Activated naive CD4-positive, alpha-beta T cell treated with anti-CD3 and anti-CD28 coated beads, Interleukin-2, amount 10 ng/mL, durations not matched to agents 7 days and 5 days (primary cell): ENCODE data around the gene GALNT2.

Source experiments
- CTCF ChIA-PET: fragments of 350-600 bp; sonication (Branson Sonifier 250); formaldehyde crosslinking; loops from one replicate; lab custom pipeline; 2021; ENCODE audit warnings: antibody characterized with exemption; lab: Charles Lee
- DNase-seq: peaks from one replicate; pipeline ENCODE4 v3.0.0-alpha.2; 2020
- H3K27ac Mint-ChIP-seq: one replicate; pipeline ENCODE4 v1.8.0; 2021; ENCODE audit warnings: mild to moderate bottlenecking, moderate library complexity, mixed read lengths
- H3K27me3 Mint-ChIP-seq: one replicate; pipeline ENCODE4 v1.8.0; 2021; ENCODE audit warnings: mild to moderate bottlenecking, mixed read lengths
- H3K36me3 Mint-ChIP-seq: one replicate; pipeline ENCODE4 v1.8.0; 2021; ENCODE audit warnings: mixed read lengths
- H3K4me1 Mint-ChIP-seq: one replicate; pipeline ENCODE4 v1.8.0; 2021; ENCODE audit warnings: mixed read lengths
- H3K4me3 Mint-ChIP-seq: one replicate; pipeline ENCODE4 v1.8.0; 2021; ENCODE audit warnings: mild to moderate bottlenecking, moderate library complexity, mixed read lengths
- H3K9me3 Mint-ChIP-seq: one replicate; pipeline ENCODE4 v1.8.0; 2021; ENCODE audit warnings: mixed read lengths

GALNT2 gene

DNA sequence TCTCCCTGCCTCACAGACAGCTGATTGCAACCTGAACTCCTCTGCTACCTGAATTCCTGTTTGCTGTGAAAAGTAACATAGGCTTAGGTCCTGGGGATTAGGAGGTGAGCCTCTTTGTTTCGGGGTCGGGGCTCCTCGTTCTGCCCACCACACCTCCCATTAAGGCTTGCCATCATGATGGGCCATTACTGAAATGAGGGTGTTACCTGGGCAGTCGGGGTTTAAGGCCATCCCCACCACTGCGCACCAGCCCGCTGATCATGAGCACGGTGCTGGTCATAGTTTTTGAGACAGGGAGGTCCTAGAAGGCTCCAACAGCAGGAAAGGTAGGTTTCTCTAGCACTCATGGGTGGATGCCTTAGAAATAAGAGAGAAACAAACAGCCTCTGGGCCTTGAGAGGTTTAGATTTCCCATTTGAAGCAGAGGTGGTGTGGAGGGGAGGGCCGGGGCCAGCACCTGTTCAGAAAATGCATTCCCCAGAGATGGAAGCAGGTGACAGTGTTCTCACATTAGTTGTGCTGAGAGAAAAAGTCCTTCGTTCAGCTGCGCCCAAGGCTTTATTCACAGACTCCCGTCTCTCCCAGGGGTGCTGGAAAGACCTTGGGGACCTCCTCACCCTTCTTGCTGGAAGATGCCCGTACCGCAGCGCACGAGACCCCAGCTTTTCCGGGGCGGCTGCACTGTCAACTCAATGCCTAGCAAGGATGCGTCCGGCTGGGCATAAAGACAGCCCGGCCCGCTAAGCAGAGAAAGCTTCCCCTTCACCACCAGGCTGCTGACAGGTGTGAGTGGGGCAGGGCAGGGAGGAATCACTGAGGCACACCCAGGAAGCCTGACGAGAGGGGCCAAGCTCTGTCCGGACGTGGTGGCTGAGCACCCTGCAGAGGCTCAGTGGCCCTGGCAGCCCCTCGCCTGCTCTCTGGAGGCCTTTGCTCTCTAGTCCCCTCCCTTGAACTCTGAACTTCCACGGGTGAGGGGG is 233.6 kb downstream of the GALNT2 start:
- no peak for DNase-seq
- Mint-ChIP-seq H3K9me3 (no peaks in the 10 kb centered on the region), H3K4me3 (no peak overlapping the region), H3K27me3 (peaks cover 20% of the 10 kb centered on the region), H3K36me3 (no peaks in the 10 kb centered on the region), H3K4me1 (peaks cover 8% of the 10 kb centered on the region), H3K27ac (no peak overlapping the region)
- CTCF ChIA-PET = no interaction called here

DNA sequence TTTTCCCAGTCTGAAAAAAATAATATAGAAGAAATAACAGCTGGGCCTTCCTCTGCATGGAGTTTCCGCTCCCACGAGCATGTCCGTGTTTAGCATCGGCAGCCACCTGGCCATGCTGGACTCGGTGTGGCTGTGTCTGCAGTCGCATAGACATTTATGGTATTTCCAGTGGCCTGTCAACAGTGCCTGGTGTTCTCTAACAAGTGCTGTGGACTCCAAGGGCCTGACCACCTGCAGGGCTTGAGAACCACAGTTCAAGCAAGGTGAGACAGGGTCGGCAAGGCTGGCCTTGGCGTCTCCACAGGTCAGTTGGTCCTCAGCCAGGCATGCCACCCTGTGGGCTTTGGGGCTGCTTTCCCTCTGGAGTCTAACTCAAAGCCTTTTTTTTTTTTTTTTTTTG is 234.3 kb downstream of the GALNT2 start:
- H3K27me3 Mint-ChIP-seq = peaks cover 14% of the 10 kb centered on the region
- H3K36me3 Mint-ChIP-seq = no peaks in the 10 kb centered on the region
- no peak overlapping the region for H3K4me3 Mint-ChIP-seq
- DNase-seq = no peak
- H3K4me1 Mint-ChIP-seq = peaks cover 11% of the 10 kb centered on the region
- CTCF ChIA-PET = no interaction called here
- no peak overlapping the region for H3K27ac Mint-ChIP-seq
- no peaks in the 10 kb centered on the region for H3K9me3 Mint-ChIP-seq

DNA sequence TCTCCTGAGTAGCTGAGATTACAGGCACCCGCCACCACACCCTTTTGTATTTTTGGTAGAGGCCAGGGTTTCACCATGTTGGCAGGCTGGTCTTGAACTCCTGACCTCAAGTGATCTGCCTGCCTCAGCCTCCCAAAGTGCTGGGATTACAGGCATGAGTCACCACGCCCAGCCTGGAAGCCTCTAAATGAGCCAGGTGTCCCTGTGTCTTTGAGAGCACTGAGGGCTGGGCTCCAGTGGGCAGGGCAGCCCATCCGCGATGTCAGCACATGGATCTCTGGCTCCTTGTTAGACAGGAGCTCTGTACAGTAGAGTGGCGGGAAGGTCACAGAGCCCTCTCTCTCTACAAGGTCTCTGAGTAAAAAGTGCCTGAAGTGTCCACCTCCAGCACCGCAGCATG is 234.8 kb downstream of the GALNT2 start:
- CTCF ChIA-PET = interaction anchor here (0.5 to 1.8 kb wide), 3 partner anchors 641 to 1045 kb away, joined by 3 to 5 read pairs (median 3); no protein-coding TSS in a partner anchor
- no peak for DNase-seq
- peaks cover 14% of the 10 kb centered on the region for H3K27me3 Mint-ChIP-seq
- H3K4me1 Mint-ChIP-seq = peaks cover 11% of the 10 kb centered on the region
- H3K36me3 Mint-ChIP-seq = no peaks in the 10 kb centered on the region
- no peak overlapping the region for H3K4me3 Mint-ChIP-seq
- H3K27ac Mint-ChIP-seq = no peak overlapping the region
- H3K9me3 Mint-ChIP-seq = no peaks in the 10 kb centered on the region

GRCh38 chr1:230303069-230303468 is 236.0 kb downstream of the GALNT2 start:
- CTCF ChIA-PET = interaction anchor here (1.1 to 1.8 kb wide), 2 partner anchors 8 to 642 kb away, joined by 4 to 5 read pairs; no protein-coding TSS in a partner anchor
- no peak for DNase-seq
- H3K4me1 Mint-ChIP-seq = peaks cover 11% of the 10 kb centered on the region
- H3K36me3 Mint-ChIP-seq = no peaks in the 10 kb centered on the region
- H3K27me3 Mint-ChIP-seq = peaks cover 14% of the 10 kb centered on the region
- no peak overlapping the region for H3K27ac Mint-ChIP-seq
- no peak overlapping the region for H3K4me3 Mint-ChIP-seq
- H3K9me3 Mint-ChIP-seq = no peaks in the 10 kb centered on the region

GRCh38 chr1:230303822-230304221 is 236.8 kb downstream of the GALNT2 start:
- H3K27me3 Mint-ChIP-seq = peaks cover 14% of the 10 kb centered on the region
- CTCF ChIA-PET = interaction anchor here (1.5 kb wide), 1 partner anchor 26 kb away, joined by 4 read pairs; no protein-coding TSS in a partner anchor
- H3K36me3 Mint-ChIP-seq = no peaks in the 10 kb centered on the region
- H3K4me3 Mint-ChIP-seq = no peak overlapping the region
- DNase-seq = no peak
- no peak overlapping the region for H3K27ac Mint-ChIP-seq
- peaks cover 11% of the 10 kb centered on the region for H3K4me1 Mint-ChIP-seq
- H3K9me3 Mint-ChIP-seq = no peaks in the 10 kb centered on the region

GRCh38 chr1:230306169-230306568 is 239.1 kb downstream of the GALNT2 start:
- no peaks in the 10 kb centered on the region for H3K36me3 Mint-ChIP-seq
- peak; percentile 44 for DNase-seq

DNA sequence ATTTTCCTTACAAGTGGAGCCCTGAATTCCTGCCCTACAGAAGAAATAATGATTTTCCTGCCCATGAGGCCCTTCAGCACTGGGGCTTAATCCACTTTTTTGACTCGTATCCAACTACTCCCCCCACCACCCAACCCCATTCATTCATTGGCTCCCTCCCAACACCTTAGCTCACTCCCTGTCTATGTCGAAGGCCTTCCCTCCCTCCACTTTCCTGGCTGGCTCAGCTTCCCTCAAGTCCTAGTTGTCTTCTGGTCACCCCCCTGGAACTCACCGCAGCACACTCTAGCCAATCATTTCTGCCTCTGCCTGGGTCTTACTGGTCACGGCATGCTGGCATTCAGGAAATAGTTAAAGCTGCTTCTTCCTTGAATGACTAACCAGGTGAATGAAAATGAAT is 240.2 kb downstream of the GALNT2 start:
- peaks cover 13% of the 10 kb centered on the region for H3K27me3 Mint-ChIP-seq
- no peak overlapping the region for H3K4me3 Mint-ChIP-seq
- DNase-seq = no peak
- H3K4me1 Mint-ChIP-seq = peaks cover 13% of the 10 kb centered on the region
- H3K27ac Mint-ChIP-seq = no peak overlapping the region
- H3K36me3 Mint-ChIP-seq = no peaks in the 10 kb centered on the region
- CTCF ChIA-PET = no interaction called here
- H3K9me3 Mint-ChIP-seq = no peaks in the 10 kb centered on the region

More at GRCh38 chr1:230306169-230306568, 239.1 kb downstream of the GALNT2 start:
- CTCF ChIA-PET = interaction anchor here (0.6 to 2.2 kb wide), 12 partner anchors 9 to 1051 kb away, joined by 3 to 10 read pairs (median 3); no protein-coding TSS in a partner anchor
- Mint-ChIP-seq H3K4me3 (no peak overlapping the region), H3K27ac (no peak overlapping the region), H3K27me3 (peaks cover 20% of the 10 kb centered on the region), H3K9me3 (no peaks in the 10 kb centered on the region), H3K4me1 (peaks cover 13% of the 10 kb centered on the region)

- no peaks in the 10 kb centered on the region for H3K36me3 Mint-ChIP-seq
- peaks cover 10% of the 10 kb centered on the region for H3K27me3 Mint-ChIP-seq
- H3K4me3 Mint-ChIP-seq = no peak overlapping the region
- peaks cover 13% of the 10 kb centered on the region for H3K4me1 Mint-ChIP-seq
- no peak overlapping the region for H3K27ac Mint-ChIP-seq
- DNase-seq = no peak
- CTCF ChIA-PET = interaction anchor here (0.8 to 1.4 kb wide), 2 partner anchors 615 to 647 kb away, joined by 3 read pairs; no protein-coding TSS in a partner anchor
- no peaks in the 10 kb centered on the region for H3K9me3 Mint-ChIP-seq
Measured at GRCh38 chr1:230308039-230308438, 241.0 kb downstream of the GALNT2 start.

- no peak overlapping the region for H3K4me3 Mint-ChIP-seq
- H3K27ac Mint-ChIP-seq = no peak overlapping the region
- peaks cover 8% of the 10 kb centered on the region for H3K4me1 Mint-ChIP-seq
- H3K36me3 Mint-ChIP-seq = no peaks in the 10 kb centered on the region
- H3K9me3 Mint-ChIP-seq = no peaks in the 10 kb centered on the region
- DNase-seq = no peak
- CTCF ChIA-PET = interaction anchor here (1.4 to 1.8 kb wide), 3 partner anchors 615 to 1054 kb away, joined by 3 to 8 read pairs (median 5); no protein-coding TSS in a partner anchor
- H3K27me3 Mint-ChIP-seq = peaks cover 14% of the 10 kb centered on the region
Measured at GRCh38 chr1:230308821-230309220, 241.8 kb downstream of the GALNT2 start.

DNA sequence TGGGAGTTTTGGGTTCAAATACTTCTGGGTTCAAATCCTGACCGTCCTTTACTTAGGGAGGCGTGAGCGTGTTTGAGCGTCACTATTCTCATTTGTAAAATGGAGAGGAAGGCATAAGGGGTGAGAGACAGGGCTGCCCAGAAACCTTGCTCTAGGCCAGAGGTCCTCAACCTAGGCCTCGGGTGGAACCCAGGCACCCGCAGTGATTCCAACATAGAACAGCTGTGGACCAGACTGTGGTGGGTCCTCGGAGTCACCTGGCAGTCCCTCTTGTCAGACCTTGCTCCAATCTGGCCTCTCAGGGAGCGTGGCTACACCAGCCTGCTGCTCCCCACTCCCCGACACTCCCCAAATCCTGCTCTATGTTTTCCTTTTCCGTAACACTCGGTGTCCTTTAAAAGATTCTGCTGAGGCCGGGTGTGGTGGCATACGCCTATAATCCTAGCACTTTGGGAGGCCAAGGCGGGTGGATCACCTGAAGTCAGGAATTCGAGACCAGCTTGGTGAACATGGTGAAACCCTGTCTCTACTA is 242.7 kb downstream of the GALNT2 start:
- H3K36me3 Mint-ChIP-seq = no peaks in the 10 kb centered on the region
- CTCF ChIA-PET = interaction anchor here (1.2 to 1.8 kb wide), 4 partner anchors 616 to 1055 kb away, joined by 3 to 8 read pairs (median 4); no protein-coding TSS in a partner anchor
- H3K27ac Mint-ChIP-seq = no peak overlapping the region
- peaks cover 18% of the 10 kb centered on the region for H3K27me3 Mint-ChIP-seq
- H3K9me3 Mint-ChIP-seq = no peaks in the 10 kb centered on the region
- H3K4me3 Mint-ChIP-seq = no peak overlapping the region
- peaks cover 5% of the 10 kb centered on the region for H3K4me1 Mint-ChIP-seq
- no peak for DNase-seq

- Mint-ChIP-seq H3K4me3 (no peak overlapping the region), H3K9me3 (no peaks in the 10 kb centered on the region), H3K4me1 (peaks cover 5% of the 10 kb centered on the region), H3K36me3 (no peaks in the 10 kb centered on the region), H3K27ac (no peak overlapping the region), H3K27me3 (peaks cover 22% of the 10 kb centered on the region)
- peak; percentile 74 for DNase-seq
- CTCF ChIA-PET = interaction anchor here (0.6 to 1.8 kb wide), 5 partner anchors 8 to 654 kb away, joined by 3 to 8 read pairs (median 4); no protein-coding TSS in a partner anchor
Measured at GRCh38 chr1:230310381-230311163, 243.5 kb downstream of the GALNT2 start.

DNA sequence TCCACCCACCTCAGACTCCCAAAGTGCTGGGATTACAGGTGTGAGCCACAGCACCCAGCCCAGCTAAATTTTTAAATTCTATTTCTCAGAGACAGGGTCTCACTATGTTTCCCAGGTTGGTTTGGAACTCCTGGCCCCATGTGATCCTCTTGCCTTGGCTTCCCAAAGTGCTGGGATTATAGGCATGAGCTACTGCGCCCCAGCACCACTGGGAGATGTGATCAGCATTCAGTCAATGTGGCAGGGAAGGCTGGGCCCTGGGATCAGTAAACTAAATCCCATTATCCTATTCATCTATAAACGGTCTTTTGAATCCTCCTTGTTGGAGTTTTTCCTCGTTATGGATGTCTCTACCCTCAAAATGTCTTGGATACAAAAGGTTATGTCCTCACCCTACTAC is 245.6 kb downstream of the GALNT2 start:
- no peaks in the 10 kb centered on the region for H3K36me3 Mint-ChIP-seq
- no peak overlapping the region for H3K4me3 Mint-ChIP-seq
- peaks cover 2% of the 10 kb centered on the region for H3K4me1 Mint-ChIP-seq
- no peak for DNase-seq
- CTCF ChIA-PET = interaction anchor here (1.7 kb wide), 1 partner anchor 651 kb away, joined by 16 read pairs; no protein-coding TSS in a partner anchor
- no peak overlapping the region for H3K27ac Mint-ChIP-seq
- no peaks in the 10 kb centered on the region for H3K9me3 Mint-ChIP-seq
- H3K27me3 Mint-ChIP-seq = peaks cover 25% of the 10 kb centered on the region

GRCh38 chr1:230313453-230314141 is 246.6 kb downstream of the GALNT2 start:
- Mint-ChIP-seq H3K4me1 (peaks cover 2% of the 10 kb centered on the region), H3K27me3 (peaks cover 26% of the 10 kb centered on the region), H3K4me3 (no peak overlapping the region), H3K27ac (no peak overlapping the region), H3K9me3 (no peaks in the 10 kb centered on the region), H3K36me3 (no peaks in the 10 kb centered on the region)
- CTCF ChIA-PET = interaction anchor here (0.7 to 2.2 kb wide), 2 partner anchors 183 to 653 kb away, joined by 4 to 8 read pairs; no protein-coding TSS in a partner anchor
- DNase-seq = no peak
